ENCODE measurements around the gene APCDD1L.
"Not testable (repeated sequence)": the region's sequence is repeated elsewhere in the genome, so short reads cannot be mapped to it uniquely, and the experiment has no call there.

The APCDD1L gene

DNA sequence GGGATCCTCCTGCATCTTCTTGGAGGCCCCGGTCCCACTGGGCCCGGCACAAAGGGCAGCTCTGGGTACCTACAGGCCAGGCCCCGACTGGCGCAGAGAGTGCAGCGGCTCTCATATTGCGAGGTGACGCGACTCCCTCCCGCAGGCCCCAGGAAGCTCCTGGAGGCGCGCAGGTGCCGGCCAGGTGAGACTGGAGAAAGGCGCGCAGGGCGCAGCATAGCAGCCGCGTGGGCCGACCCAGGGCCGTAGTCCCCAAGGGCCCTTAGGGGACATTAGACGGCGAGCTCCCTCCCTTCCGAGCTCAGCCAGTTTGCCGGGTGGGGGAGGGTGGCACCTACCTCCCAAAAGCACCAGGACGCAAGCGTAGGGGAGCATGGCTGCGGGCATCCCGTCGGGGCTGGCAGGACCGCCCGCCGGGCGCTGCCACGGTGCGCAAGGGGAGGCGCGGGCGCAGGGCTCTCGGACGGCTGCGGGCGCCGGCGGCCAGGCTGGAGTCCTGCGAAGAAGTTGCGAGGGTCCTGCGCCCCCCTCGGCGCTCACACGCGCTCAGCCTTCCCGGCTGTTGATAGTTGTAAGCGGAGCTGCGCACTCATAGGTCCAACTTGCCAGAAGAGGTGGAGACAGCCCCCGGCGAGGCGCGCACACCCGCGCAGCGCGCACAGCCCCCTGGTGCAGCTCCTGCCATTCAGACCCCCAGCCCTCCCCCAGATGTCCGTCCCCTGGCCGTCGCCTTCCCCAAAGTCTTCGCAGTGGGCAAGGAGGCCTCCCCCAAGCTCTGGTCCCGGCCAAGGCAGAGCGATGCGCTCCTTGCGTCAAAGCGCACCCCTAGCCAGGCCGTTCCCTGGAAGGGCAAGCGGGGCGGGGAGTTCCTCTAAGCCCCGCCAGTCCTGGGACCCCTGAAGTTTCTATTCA lies 622 bp downstream of the APCDD1L start:
- no peak for TF ChIP-seq POLR2A (IDR thresholded peaks at IDR 0.05; ENCODE audit: low read length)
- TF ChIP-seq GATA1 (IDR thresholded peaks at IDR 0.05; ENCODE audit: low read depth, low read length), result no peak
- DNase-seq, result no peak

DNA sequence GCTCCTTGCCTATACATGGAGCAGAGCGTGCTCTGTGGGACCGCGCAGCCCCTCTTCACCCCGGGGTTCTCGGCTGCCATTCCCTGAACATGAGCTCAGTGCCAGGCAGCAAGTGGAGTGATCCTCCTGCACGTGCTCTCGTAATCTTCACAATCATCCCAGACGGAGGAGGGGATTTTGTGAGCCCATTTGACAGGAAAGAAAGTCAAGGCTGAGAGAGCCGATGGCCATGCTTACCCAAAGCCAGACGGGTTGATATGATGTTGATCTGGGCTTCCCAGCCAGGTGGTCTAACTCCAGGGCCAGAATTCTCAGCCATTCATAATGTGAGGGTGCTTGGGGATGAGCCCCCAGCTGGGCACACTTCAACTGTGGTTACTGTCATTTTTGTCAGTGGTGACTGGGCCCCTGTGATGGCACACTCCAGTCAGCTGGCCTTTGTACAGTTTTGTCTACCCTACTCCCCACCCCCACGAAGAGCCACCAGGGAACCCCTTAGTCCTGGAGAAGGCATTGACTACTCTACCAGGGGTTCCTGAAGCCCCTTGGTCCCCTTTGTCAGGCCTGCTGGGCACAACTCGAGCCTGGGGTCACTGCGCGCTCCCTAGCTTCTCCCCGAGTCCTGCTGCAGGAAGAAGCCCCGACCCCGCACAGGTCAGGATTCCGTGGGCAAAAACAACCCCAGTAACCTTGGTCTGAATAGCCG lies 1.5 kb downstream of the APCDD1L start:
- TF ChIP-seq GATA1 (IDR thresholded peaks at IDR 0.05; ENCODE audit: low read depth, low read length) (no peak), POLR2A (IDR thresholded peaks at IDR 0.05; ENCODE audit: low read length) (no peak)
- DNase-seq, result no peak

DNA sequence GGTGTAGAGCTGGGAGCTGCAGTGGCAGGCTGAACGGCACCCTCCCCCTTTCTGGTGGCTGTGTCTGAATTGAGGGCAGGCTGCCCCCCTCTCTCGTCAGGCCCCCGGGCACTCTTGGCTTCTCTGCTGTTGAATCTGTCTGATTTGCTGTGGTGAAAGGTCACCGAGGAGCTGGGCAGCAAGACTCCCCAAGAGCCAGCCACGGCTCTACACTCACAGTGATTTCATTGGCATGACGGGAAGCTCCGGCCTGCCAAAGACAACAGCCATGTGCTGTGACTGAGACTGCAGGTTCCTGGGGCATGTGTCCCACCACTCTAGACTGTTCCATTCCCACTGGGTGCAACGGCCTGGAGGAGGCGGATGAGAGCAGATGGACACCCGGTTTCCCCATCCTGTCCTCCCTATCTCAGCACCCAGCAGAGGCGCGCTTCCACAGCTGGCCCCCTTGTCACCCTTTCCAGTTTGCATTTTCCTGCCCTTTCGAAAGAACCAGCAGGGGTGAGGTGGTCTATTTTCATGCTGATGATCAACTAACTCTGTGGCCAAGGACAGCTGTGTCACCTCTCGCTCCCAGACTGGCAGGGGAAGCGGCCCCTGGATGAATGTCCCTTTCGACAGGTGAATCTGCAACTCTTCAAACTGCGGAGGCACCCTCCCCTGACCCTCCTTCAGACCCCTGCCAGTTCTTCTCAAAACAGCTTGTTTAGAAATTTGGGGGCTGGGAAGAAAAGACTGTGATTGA lies 2.2 kb downstream of the APCDD1L start:
- no peak for DNase-seq
- TF ChIP-seq GATA1 (IDR thresholded peaks at IDR 0.05; ENCODE audit: low read depth, low read length), result no peak
- no peak for TF ChIP-seq POLR2A (IDR thresholded peaks at IDR 0.05; ENCODE audit: low read length)

DNA sequence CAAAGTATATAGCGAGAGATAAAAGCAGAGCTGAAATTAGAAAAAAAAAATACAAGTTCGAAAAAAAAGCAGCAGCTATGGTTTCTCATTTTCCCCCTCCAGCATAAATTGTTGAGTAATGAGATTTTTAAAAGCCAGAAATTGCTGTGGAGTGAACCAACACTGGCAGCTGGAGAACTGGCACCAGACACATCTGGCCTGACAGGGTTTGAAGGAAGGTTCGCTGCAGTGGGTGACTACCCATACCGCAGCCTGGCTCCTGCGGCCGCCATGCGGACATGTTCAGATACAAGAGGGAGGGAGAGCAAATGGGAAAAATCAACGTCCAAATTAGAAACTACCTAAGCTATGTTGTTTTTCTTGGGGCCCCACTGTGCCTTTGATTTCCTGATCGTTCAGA lies 3.3 kb downstream of the APCDD1L start:
- DNase-seq, result no peak
- no peak for TF ChIP-seq GATA1 (IDR thresholded peaks at IDR 0.05; ENCODE audit: low read depth, low read length)
- TF ChIP-seq POLR2A (IDR thresholded peaks at IDR 0.05; ENCODE audit: low read length), result no peak

DNA sequence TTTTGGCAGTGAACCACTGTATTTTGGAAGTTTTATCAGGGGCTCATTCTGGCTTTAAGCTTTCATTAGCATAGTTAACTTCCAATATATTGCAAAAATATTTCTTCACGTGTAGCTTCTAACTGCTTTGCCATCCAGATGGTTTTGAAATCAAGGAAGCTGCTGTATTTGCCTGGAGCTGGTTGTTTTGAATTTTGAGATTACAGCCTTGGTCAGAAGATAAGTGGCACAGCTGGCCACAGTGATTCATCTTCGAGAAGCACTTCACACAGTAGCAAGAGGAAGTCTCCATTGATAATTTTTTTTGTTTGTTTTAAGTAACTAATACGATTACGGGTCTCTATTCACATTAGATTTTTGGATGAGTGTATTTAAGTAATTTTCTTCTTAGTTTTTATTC lies 3.8 kb downstream of the APCDD1L start:
- no peak for TF ChIP-seq POLR2A (IDR thresholded peaks at IDR 0.05; ENCODE audit: low read length)
- no peak for TF ChIP-seq GATA1 (IDR thresholded peaks at IDR 0.05; ENCODE audit: low read depth, low read length)

DNA sequence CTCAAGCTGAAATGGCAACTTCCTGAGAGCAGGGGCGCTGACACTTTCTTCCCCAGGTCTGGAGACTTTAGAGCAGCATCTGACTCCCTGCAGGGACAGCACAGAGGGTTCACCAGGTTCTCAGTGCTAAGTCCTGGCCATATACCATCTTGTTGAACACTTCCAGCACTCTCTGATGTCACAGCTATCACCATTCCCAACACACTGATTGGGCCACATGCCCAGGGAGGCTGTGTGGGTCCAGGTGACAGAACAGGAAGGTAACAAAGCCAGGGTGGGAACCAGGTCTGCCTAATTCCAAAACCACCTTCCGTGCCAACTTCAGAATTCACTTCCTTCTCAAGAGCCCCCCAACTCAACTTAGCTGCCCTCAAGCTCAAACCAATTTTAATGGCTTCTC lies 4.3 kb downstream of the APCDD1L start:
- DNase-seq, result no peak
- TF ChIP-seq GATA1 (IDR thresholded peaks at IDR 0.05; ENCODE audit: low read depth, low read length) (no peak), POLR2A (IDR thresholded peaks at IDR 0.05; ENCODE audit: low read length) (no peak)

More for the DNA sequence above, 3.8 kb downstream of the APCDD1L start:
- DNase-seq, result no peak

DNA sequence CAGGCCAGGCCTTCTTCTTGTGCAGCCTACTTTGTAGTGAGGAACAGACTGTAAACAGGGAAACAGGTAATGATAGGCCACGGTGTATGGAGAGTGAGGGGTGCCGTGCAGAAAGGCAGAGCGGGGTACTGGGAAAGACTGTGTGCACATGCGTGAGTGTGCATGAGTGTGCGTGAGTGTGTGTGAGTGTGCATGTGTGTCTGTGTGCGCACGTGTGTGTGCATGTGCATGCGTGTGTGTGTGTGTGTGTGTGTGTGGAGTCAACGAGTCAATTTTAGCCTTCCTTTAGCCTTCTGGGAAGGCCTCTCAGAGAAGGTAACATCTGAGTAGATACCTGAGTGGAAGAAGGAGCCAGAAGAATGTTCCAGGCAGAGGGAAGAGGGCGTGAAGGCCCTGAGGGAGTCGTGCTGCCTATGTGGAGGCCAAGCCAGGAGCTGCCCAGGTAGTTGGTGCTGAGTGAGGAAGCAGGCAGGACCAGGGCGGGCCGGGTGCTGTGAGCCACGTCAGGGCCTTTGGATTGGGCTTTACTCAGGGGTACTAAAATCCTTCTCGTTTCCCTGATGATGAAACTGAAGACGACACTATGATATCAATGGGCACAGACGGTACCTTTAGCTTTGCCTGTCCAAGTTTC lies 6.3 kb downstream of the APCDD1L start:
- no peak for TF ChIP-seq GATA1 (IDR thresholded peaks at IDR 0.05; ENCODE audit: low read depth, low read length)
- TF ChIP-seq POLR2A (IDR thresholded peaks at IDR 0.05; ENCODE audit: low read length), result no peak
- DNase-seq, result no peak

DNA sequence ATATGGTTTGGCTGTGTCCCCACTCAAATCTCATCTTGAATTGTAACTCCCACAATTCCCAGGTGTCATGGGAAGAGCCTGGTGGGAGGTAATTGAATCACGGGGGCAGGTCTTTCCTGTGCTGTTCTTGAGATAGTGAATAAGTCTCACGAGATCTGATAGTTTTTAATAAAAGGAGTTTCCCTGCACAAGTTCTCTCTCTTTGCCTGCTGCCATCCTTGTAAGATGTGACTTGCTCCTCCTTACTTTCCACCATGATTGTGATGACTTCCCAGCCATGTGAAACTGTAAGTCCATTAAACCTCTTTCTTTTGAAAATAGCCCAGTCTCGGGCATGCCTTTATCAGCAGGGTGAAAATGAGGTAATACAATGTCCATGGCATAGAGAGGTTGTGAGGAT lies 8.2 kb downstream of the APCDD1L start:
- not testable (repeated sequence) for DNase-seq

DNA sequence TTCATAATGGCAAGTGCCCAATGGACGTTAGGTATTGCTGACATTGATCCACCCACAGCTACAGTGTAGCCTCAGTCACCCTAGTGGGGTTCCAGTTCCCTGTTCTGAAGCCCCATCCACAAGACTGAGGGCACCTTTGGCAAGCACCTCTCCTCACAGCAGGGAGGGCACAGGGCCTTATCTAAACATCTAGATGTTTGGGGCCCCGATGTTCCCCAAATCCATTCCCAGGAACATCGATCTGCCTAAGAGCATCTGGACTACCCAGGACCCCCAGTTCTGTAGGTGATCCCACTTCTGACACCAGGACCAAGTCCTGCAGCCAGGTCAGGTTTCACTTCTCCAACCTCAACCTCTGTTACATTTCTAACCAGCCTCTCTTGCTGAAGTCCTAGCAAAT lies 10.6 kb downstream of the APCDD1L start:
- no peak for DNase-seq
- TF ChIP-seq POLR2A (IDR thresholded peaks at IDR 0.05; ENCODE audit: low read length), result no peak
- TF ChIP-seq GATA1 (IDR thresholded peaks at IDR 0.05; ENCODE audit: low read depth, low read length), result no peak

DNA sequence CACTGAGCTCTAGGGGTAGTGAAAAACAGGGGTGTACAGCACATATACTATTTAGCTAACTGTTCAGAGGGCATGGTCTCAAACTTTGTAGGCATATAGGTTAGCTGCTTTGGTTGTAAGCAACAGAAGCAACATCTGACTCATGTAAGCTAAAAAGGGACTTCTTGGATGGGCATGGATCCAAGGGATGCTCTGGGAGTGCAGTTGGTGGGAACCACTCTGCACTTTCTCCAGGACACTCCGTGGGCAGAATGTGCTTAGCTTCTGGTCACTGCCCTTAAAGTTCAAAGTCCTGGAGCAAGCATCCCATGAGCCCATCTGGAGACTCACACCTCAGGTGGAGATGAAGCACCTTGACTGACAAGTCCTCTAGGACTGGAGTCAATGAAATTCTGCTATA lies 11.5 kb downstream of the APCDD1L start:
- TF ChIP-seq POLR2A (IDR thresholded peaks at IDR 0.05; ENCODE audit: low read length) (no peak), GATA1 (IDR thresholded peaks at IDR 0.05; ENCODE audit: low read depth, low read length) (no peak)
- DNase-seq, result no peak

DNA sequence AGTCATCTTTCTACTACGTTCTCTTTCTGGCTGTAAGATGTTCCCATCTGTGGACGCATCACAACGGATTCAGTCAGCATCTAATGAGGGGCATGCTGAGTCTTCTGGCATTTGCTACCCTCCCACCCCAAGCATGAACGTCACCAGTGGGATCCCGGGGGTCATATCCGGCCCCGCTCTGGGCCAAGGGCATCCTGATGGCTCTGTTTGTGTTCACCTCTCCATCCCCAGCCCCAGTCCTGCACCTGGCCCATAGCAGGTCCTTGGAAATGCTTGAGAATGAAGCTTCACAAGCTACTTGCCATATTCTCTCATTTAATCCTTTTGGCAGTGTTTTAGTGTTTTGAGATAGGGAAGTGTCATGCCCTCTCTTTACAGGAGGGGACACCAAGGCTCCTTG lies 14.9 kb downstream of the APCDD1L start:
- TF ChIP-seq GATA1 (IDR thresholded peaks at IDR 0.05; ENCODE audit: low read depth, low read length) (no peak), POLR2A (IDR thresholded peaks at IDR 0.05; ENCODE audit: low read length) (no peak)
- DNase-seq, result no peak

DNA sequence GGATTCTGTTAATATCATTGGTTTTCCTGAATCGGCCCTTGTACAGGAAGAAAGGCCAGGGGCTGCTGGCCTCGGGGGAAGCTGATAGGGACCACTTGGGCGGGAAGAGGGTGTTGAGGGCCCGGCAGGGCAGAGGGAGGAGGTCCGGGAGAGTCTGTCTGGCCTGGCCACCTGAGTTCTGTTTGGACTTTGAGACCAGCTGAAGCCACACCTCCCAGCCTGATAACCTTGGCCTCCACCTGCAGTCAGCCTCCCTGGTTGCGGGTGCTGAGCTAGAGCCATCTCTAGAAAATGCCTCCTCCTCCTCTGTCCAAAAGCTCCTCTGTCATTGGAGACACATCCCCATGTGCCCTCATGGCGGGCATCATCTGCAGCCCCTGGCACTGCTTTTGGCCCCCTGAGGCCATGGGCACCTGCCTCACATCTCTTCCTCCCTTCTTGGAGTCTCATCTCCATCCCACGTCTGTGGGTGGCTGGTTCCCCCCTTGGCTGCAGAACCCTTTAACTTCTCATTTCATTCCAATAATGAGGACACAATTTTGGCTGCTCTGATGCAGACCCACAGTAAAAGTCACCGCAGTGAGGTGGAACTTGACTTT lies 16.6 kb downstream of the APCDD1L start:
- no peak for DNase-seq
- TF ChIP-seq GATA1 (IDR thresholded peaks at IDR 0.05; ENCODE audit: low read depth, low read length), result no peak
- no peak for TF ChIP-seq POLR2A (IDR thresholded peaks at IDR 0.05; ENCODE audit: low read length)

DNA sequence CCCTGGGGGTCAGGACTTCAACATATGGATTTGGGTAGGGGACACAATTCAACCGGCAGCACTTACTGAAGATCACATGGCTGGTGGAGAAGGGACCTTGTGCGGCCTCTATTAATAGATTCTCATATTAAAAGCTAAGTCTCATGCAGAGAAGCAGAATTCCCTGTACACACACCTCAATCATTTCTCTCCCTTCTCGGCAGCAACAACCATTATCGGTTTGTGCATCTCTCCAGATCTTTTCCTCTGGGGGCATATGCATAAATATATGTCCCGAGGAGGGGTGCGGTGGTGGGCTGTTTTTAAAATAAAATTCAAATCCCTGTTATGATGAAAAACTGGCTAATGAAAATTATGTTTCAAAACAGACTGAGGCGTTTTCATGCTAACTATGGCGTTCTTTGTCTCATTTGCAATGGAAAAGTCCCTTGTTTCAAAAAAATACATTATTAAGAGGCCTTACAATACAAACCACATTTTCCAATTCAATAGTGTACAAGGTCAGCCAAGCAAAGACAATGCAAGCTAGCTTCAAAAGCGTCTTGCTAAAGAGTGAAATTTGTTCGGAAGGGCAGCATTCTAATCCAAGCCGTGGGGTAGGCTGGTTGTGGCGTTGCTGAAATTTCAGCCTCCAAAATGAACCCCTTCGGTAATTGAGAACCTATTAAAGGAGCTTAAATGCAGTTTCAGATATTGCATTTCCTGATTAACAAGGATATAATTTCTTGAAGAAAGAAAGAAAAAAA lies 17.3 kb downstream of the APCDD1L start:
- DNase-seq, result no peak
- TF ChIP-seq GATA1 (IDR thresholded peaks at IDR 0.05; ENCODE audit: low read depth, low read length), result no peak
